DMS114 treated with DMSO at 0.1 percent for 48 hours (cell line): ENCODE results near the gene GUCD1.
"Not testable (repeated sequence)": the region's sequence is repeated elsewhere in the genome, so short reads cannot be mapped to it uniquely, and the experiment has no call there.

Source experiments
- DNase-seq: peaks from one replicate; lab custom pipeline; 2025; ENCODE audit not compliant: unreplicated experiment; lab: John Stamatoyannopoulos, UW

GUCD1 gene

GRCh38 chr22:24554313-24555164, at the start of gene GUCD1:
Gene GUCD1, minus strand, starts transcription at chr22:24555138. Its CDS starts 147 bp downstream, at chr22:24554991.
- no peak for DNase-seq

- not testable (repeated sequence) for DNase-seq
Measured at GRCh38 chr22:24603770-24604629, 49.1 kb upstream of the GUCD1 start.

DNA sequence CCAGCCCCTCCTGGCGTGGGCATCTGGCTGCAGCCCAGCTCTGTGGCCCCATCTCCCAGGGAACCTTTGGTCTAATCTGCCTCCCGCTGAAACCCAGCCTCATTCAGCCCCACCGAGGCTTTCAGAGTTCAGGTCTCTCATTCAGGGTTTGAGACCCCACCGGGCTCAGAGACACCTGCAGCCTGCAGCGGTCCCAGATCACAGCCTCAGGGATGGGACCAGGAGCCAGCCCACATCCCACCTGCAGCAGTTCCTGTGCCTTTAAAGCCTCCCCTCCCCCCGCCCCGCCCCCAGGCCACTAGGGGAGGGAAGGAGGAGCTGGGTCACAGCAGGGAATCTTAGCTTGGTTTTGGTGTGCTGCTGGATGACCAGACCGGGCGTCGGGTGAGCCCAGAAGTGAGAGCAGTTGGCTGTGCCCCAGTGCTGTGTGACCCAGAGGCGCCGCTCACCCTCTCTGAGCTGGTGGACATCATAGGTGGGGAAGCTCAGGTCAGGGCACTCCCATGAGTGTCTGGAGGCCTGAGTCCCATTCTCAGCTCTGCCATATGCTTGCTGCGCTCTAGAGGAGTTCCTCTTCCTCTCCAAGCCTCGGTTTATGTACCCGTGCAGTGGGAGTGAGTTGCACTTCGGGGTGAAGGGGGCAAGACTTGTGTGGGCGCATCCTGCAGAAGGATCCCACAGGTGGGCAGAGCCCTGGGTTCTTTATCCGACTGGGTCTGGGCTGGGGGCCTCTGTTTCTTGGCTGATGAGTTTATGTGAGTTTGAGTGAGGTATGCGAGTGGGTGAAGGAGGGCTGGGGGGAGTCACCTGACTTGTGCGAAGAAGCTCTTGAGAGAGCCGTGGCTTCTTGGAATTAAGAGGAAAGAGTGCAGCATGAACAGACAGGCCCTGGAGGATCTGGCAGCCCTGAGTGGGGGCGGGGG, 48.2 kb upstream of the GUCD1 start, which contains the start of gene GGT1:
TSS of gene GGT1 (plus strand) at position 347 of the 923 bp plus-strand sequence. CDS start 7,889 bp downstream, outside the sequence.
- not testable (repeated sequence) for DNase-seq

DNA sequence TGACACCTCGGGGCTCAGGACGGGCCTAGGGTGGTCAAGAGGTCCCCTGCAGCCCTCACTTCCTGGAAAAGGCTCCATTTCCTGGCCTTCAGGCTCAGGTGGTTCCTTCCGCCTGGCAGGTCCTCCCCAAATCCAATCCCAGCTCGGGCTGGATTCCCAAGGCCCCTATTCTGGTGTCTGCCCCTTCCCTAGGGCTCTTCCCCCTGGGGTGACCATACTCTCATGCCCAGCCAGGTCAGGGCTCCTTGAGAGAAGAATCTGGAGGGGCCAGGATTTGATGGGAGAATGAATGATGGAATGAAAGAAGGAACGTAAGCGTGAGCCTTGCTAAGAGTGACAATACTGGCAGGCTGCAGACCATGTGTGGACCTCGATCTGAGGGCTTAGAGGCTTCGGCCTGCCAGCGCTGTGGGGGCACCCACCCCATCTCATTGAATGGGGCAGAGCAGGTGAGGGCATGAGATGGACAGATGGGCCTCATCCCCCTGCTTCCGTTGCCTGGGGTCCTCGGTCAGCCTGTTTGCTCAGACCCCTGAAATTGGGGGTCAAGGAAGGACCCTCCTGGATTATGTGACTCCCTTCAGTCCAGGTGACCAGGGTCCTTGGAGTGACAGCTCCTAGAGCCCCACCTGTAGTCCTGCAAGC, 47.3 kb upstream of the GUCD1 start:
- DNase-seq: not testable (repeated sequence)

DNA sequence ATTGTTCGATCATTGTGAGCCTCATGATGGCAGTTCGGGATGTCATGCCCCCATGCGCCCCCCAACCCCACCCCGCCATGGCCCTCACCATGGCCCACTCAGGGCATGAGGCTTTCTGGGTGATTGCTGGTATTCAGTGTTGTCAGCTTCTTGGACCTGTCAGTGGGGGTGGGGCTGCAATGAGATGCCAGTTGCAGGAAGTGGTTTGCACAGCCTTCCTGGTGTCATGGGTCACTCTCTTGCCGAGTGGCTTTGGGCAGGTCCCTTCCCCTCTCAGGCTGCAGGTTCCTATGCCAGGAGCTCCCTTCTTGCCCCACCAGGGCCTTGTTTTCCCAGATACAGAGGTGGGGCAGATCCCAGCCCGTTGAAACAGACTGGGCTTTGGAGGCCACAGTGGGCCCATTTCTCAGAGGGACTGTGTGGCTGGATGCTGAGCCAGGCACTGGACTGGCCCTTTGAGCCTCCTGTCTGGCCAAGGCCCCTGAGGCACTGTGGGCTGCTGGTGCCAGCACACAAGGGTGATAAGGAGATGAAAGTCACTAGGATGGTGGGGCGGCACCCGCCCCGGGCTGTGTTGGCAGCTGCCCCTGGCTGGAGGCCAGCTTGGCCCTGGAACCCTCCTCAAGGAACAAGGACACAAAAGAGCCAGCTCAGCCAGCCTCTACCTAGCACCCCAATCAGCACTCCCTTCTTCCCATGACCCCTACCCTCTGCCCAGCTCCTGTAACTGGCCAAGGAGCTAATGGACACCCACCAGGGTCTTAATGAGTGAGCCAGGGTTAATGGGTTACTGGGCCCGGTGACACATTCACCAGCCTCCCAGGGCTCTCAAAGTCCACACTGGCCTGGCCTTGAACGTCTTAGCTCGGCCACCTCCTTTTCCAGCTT, 46.5 kb upstream of the GUCD1 start:
- no peak for DNase-seq

GRCh38 chr22:24599958-24600715, 45.2 kb upstream of the GUCD1 start:
- DNase-seq: not testable (repeated sequence)

DNA sequence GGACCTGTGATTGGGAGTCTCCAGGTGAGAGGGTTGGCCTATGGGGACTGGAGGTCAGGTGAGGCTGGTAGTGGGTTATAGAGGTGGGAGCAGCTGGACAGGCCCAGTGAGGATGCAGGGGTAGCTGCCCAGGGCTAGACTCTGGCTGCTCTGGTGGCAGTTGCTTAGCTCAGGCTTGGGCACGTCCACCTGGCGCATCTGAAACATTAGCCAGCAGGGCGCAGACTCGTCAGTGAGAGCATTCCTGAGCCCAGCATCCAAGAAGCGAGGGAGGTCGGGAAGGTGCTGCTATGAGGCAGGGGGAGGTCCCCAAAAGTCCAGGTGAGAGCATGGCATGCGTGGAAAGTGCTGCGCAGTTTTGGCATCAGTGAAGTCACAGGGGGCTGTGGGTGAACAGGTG, 44.6 kb upstream of the GUCD1 start:
- DNase-seq: no peak

GRCh38 chr22:24597076-24597475, 42.1 kb upstream of the GUCD1 start:
- DNase-seq: not testable (repeated sequence)

GRCh38 chr22:24595863-24596262, 40.9 kb upstream of the GUCD1 start:
- DNase-seq: no peak

DNA sequence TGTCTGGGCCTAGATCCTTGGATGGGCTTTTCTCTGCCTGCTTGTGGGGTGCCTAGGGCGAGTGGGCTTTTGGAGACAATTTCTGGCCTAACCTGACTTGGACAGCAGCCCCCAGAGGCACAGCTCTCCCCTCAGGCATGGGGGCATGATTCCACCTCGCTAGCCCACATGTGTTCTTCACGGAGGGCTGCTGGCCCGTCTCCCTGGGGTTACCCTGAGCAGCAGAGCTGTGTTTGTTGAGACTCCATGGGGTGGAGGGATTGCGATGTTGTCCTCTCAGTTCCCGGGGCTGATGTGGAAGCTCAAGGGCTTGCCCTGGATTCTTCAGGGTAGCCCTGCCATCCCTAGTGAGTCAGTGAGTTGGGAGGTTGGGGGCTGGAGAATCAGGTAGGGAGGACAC, 40.3 kb upstream of the GUCD1 start:
- no peak for DNase-seq

DNA sequence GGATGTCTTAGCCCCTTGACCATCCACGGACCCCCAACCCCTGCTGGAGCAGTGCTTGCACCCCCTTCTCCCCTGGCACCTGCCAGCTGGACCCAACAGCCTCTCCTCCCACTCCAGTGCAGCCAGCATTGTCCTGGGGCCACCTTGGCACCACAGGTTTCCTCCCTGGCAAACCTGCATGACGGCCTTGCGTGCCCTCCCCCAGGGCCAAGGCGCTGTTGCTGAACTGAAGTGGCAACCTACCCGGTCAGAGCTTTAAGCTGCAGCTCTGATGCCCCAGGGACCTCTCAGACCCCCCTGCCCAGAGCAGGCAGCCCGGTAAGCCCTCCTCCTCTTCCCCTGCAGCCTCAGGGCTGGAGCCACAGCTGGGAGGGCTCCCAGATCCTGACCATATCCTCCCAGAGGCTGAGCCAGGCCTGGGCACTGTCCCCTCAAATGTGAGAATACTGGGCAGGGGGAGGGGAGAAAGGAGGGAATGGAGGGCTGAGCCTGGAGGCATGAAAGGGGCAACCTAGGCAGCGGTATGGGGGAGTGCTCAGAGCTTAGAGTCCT, 39.7 kb upstream of the GUCD1 start:
- no peak for DNase-seq

GRCh38 chr22:24593836-24594568, 39.1 kb upstream of the GUCD1 start:
- no peak for DNase-seq

DNA sequence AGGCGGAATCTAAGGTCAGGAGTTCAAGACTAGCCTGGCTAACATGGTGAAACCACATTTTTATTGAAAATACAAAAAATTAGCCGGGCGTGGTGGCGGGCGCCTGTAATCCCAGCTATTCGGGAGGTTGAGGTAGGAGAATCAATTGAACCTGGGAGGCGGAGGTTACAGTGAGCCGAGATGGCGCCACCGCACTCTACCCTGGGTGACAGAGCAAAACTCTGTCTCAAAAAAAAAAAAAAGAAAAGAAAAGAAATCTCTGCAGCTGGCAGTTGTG, 38.6 kb upstream of the GUCD1 start:
- not testable (repeated sequence) for DNase-seq

DNA sequence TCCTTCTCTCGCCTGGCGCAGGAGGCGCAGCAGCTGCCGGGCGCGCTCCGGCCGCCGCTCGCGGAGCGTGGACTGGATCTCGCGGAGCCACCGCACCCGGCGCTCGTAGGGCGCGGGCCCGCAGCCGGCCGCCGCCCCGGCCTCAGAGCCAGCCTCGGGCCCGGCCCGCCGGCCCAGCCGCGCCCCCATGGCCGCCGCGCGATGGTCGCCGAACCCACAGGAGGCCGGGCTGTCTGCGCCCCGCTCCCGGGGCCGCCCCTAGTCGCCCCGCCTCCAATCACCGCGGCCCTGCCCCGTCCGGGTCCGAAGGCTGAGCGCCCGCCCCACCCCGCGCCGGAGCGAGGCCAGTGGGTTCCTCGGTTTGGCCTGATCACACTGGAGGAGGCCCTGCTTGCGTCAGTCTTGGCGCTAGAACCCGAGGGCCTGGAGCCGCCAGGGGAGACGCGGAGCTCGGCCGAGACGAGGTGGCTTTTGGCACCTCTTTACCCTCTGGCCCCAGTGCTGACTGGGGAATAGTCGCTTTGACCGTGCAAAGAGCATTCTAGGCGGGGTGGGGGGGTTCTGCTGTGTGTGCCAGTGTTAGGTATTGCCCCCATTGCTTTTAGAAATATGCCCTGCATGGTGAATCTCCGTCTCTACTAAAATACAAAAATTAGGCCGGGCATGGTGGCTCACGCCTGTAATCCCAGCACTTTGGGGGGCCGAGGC, 38.1 kb upstream of the GUCD1 start, which contains the start of gene LRRC75B:
TSS of gene LRRC75B (minus strand) at position 223 of the 708 bp plus-strand sequence. CDS start at position 189, 34 bp downstream.
- DNase-seq: peak; percentile 28

- DNase-seq: no peak
Measured at GRCh38 chr22:24592058-24592850, 37.3 kb upstream of the GUCD1 start.

GRCh38 chr22:24591286-24591830, 36.4 kb upstream of the GUCD1 start:
- no peak for DNase-seq
